Lung (tissue), 12 donors: ENCODE measurements around the gene CSGALNACT2. TPM values are rescaled to one million over a fixed set of nuclear protein-coding genes. Genes with fewer than 3 reads are reported as not detected.

Experiments
- ATAC-seq: fragments of 200-7000 bp; cut with Tn5 transposase; one replicate; pipeline ENCODE4 v1.9.1; 2020; ENCODE audit warnings: moderate number of reproducible peaks; ENCODE audit not compliant: insufficient read depth, low FRiP score
- DNase-seq, 3 donors: peaks; one replicate each; pipeline ENCODE4 v3.0.0-alpha.2; 2013 to 2017
- H3K27ac ChIP-seq, 2 donors: one replicate each; pipeline ENCODE4 v1.5.1; 2013; ENCODE audit warnings: mild to moderate bottlenecking in 2 of 2, moderate library complexity in 2 of 2, control low read depth in 1 of 2, inconsistent platforms in 1 of 2, low read depth in 1 of 2, low read length in 1 of 2
- H3K27me3 ChIP-seq, 3 donors: one replicate each; pipeline ENCODE4 v1.5.1; 2013; ENCODE audit warnings: low read length in 2 of 3; ENCODE audit not compliant: control insufficient read depth in 3 of 3, insufficient read depth in 3 of 3
- H3K36me3 ChIP-seq, 4 donors: one replicate each; pipeline ENCODE4 v1.5.1; 2013; ENCODE audit warnings: low read length in 4 of 4, mild to moderate bottlenecking in 1 of 4, moderate library complexity in 1 of 4; ENCODE audit not compliant: control insufficient read depth in 4 of 4, insufficient read depth in 4 of 4
- H3K4me1 ChIP-seq, 5 donors: one replicate each; pipeline ENCODE4 v1.5.1; 2013; ENCODE audit warnings: low read length in 5 of 5, mild to moderate bottlenecking in 2 of 5, moderate library complexity in 1 of 5; ENCODE audit not compliant: control insufficient read depth in 5 of 5, insufficient read depth in 5 of 5
- H3K4me3 ChIP-seq: one replicate; pipeline ENCODE4 v1.5.1; 2013; ENCODE audit warnings: mild to moderate bottlenecking, control low read depth, moderate library complexity
- H3K9ac ChIP-seq, 2 donors: one replicate each; pipeline ENCODE4 v1.5.1; 2013; ENCODE audit warnings: low read length in 2 of 2, control low read depth in 1 of 2; ENCODE audit not compliant: insufficient read depth in 1 of 2
- H3K9me3 ChIP-seq, 4 donors: one replicate each; pipeline ENCODE4 v1.5.1; 2013; ENCODE audit warnings: low read length in 3 of 4, mild to moderate bottlenecking in 1 of 4, moderate library complexity in 1 of 4; ENCODE audit not compliant: control insufficient read depth in 4 of 4, insufficient read depth in 3 of 4
- CTCF ChIP-seq: IDR thresholded peaks from 2 replicates; pipeline ENCODE4 v1.5.1; 2012; ENCODE audit warnings: mild to moderate bottlenecking; ENCODE audit errors: control extremely low read depth, extremely low read depth
- WGBS, 2 donors: extraction: QIAGEN DNeasy Blood & Tissue Kit; methylation state at CpG; one replicate each; pipeline ENCODE4 v1.1.7; 2013; 5-methylcytosine and 5-hydroxymethylcytosine counted together
- polyA plus RNA-seq, 2 donors: library from polyadenylated mRNA; stranded (reverse); fragments of 200-250 nt; gene quantifications; one replicate each; pipeline ENCODE4 v1.2.1, GENCODE V29; 2013
- total RNA-seq, 2 donors: library from RNA; depleted of rRNA in 1 of 2; stranded (reverse); fragments of >200 nt in 1 of 2; gene quantifications; one replicate each; pipeline ENCODE4 v1.2.1, GENCODE V29; 2014 to 2021
- donor health status: control.
- donor health status: control.
- donor health status: Bipolar disorder and iron deficiency.
- donor health status: healthy.
- donor health status: DM: yes; HTN: yes; CAD: no.

CSGALNACT2 gene
- total and polyA plus RNA-seq, 4 donors = 9.8 to 48.4 (median 33.3) TPM

DNA sequence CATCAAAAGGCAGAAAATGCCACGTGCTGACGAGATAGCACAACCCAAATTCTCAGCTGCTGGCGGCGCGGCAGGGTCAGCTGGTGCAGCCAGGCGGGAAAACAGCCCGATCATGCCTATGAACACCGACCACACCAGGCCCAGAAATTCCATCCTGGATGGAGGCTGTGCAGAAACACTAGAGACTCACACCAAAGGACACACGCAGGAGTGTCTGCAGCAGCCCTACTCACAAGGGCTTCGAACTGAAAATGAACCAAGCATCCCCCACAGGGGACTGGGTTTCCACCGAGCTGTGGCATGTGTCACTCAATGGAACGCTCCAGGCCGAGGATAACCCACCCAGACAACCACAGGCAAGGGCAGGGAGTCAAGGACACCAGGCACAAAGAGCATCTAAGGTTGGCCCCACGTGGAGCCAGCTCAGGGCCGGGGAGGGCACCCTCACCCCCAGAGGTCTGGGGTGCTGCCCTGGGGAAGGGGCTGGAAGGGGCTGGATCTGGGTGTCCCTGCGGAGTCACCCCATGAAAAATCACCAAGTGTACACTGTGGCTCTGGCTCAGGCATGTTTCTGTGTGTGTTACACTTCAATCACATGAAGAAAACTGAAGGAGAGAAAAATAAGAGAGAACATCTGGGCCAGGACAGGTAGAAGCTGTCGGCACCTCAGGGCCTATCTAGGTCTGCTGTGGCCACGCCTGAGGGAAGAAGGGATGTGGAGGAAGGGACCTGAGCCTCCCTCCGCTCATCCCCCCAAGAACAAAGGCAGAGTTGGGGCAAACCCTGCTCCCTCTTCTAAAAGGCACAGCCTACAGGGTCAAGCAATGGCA, 95.6 kb downstream of the CSGALNACT2 start:
- H3K36me3 ChIP-seq = no peaks in the 10 kb centered on the region
- H3K9ac ChIP-seq = no peak overlapping the region
- peaks cover 0 to 29% (median 18%) of the 10 kb centered on the region in 3 donors for H3K27me3 ChIP-seq
- H3K4me3 ChIP-seq = no peak overlapping the region
- H3K9me3 ChIP-seq = peaks cover 0 to 4% (median 0%) of the 10 kb centered on the region in 4 donors
- peaks cover 0 to 9% (median 2%) of the 10 kb centered on the region in 5 donors for H3K4me1 ChIP-seq
- no peak for TF ChIP-seq CTCF
- ATAC-seq (no peak), DNase-seq (no peak)
- no peak overlapping the region for H3K27ac ChIP-seq
- WGBS, 2 donors = 88 to 94% methylated on average over 19 of the region's 19 CpGs

- DNase-seq (no peak), ATAC-seq (no peak)
- H3K36me3 ChIP-seq = no peaks in the 10 kb centered on the region
- H3K9ac ChIP-seq = no peak overlapping the region
- WGBS, 2 donors = 85 to 93% methylated on average over 9 of the region's 9 CpGs
- peaks cover 0 to 4% (median 0%) of the 10 kb centered on the region in 5 donors for H3K4me1 ChIP-seq
- H3K9me3 ChIP-seq = no peaks in the 10 kb centered on the region
- no peak for TF ChIP-seq CTCF
- H3K27me3 ChIP-seq = peaks cover 0 to 25% (median 15%) of the 10 kb centered on the region in 3 donors
- H3K27ac ChIP-seq = no peak overlapping the region
- no peak overlapping the region for H3K4me3 ChIP-seq
Measured at GRCh38 chr10:43234471-43235041, 96.3 kb downstream of the CSGALNACT2 start.

Other genes starting within 250 kb of the CSGALNACT2 start
- gene RET, start 61.4 kb upstream of the CSGALNACT2 start, total RNA-seq = 1 to 10 TPM; 1.2 to 1.3 TPM
- gene RET, start 61.4 kb upstream of the CSGALNACT2 start, polyA plus RNA-seq = under 1 TPM; 0.31 to 0.33 TPM
- gene RASGEF1A, start 128.6 kb downstream of the CSGALNACT2 start, total RNA-seq = 1 to 10 TPM; 3.8 to 4.3 TPM
- gene RASGEF1A, start 128.6 kb downstream of the CSGALNACT2 start, polyA plus RNA-seq = 1 to 10 TPM in 1 of 2 donors, under 1 TPM in 1; 0.98 to 5.7 TPM
- gene FXYD4, start 233.2 kb downstream of the CSGALNACT2 start, total RNA-seq = 1 to 10 TPM in 1 of 2 donors, not detected in 1; 3.9 TPM
- 1 to 10 TPM in 1 of 2 donors, under 1 TPM in 1; 0.65 to 2.9 TPM for gene FXYD4, start 233.2 kb downstream of the CSGALNACT2 start, polyA plus RNA-seq